HG02840 (cell line): ENCODE measurements around the gene SUPV3L1.
"Not testable (repeated sequence)": the region's sequence is repeated elsewhere in the genome, so short reads cannot be mapped to it uniquely, and the experiment has no call there.

ENCODE experiments used
- ATAC-seq: cut with Tn5 transposase; IDR thresholded peaks from one replicate; pipeline ENCODE4 v1.9.1; 2021; ENCODE audit warnings: mild to moderate bottlenecking, moderate library complexity, moderate number of reproducible peaks; ENCODE audit not compliant: unreplicated experiment, low FRiP score

Gene SUPV3L1

GRCh38 chr10:69228151-69228550 lies 48.1 kb downstream of the SUPV3L1 start:
- no peak for ATAC-seq

GRCh38 chr10:69229616-69229916 lies 49.5 kb downstream of the SUPV3L1 start:
- ATAC-seq = no peak

DNA sequence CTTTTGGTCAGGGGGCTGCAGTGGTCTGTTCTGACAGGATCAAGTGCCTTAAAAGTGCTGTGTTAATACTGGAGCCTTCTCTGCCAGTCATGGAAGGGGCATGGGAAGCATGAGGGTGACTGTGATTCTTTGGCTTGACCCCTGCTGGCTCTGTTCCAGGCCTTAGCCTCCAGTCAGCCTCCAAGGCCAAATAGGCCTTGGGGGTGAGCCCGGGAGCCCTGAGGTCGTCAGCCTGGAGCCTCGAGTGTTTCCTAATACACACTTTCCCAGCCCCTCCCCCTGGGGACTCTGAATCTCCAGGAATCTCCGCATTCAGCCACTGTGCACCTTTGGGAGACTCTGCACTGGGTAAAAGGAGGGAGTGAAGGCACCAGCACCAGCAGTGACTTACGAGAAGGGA lies 50.1 kb downstream of the SUPV3L1 start:
- no peak for ATAC-seq

- ATAC-seq = no peak
Measured at GRCh38 chr10:69232252-69232651, 52.2 kb downstream of the SUPV3L1 start.

- ATAC-seq = no peak
Measured at GRCh38 chr10:69232736-69233480, 52.9 kb downstream of the SUPV3L1 start.

DNA sequence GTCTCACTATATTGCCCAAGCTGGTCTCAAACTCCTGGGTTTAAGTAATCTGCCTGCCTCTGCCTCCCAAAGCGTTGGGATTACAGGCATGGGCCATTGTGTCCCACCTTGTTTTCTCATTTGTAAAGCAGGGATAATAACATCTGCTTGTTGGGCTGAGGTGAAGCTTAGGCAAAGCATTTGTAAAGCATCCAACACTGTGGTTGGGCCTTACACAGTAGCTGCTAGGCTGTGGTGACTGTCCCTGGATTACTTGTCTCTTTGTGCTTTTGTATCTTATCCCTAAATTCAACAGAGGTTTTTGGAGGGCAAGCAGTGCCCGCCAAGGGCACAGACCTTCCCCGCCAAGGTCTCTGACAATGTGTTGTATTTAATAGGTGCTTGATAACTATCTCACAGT lies 54.4 kb downstream of the SUPV3L1 start:
- no peak for ATAC-seq

DNA sequence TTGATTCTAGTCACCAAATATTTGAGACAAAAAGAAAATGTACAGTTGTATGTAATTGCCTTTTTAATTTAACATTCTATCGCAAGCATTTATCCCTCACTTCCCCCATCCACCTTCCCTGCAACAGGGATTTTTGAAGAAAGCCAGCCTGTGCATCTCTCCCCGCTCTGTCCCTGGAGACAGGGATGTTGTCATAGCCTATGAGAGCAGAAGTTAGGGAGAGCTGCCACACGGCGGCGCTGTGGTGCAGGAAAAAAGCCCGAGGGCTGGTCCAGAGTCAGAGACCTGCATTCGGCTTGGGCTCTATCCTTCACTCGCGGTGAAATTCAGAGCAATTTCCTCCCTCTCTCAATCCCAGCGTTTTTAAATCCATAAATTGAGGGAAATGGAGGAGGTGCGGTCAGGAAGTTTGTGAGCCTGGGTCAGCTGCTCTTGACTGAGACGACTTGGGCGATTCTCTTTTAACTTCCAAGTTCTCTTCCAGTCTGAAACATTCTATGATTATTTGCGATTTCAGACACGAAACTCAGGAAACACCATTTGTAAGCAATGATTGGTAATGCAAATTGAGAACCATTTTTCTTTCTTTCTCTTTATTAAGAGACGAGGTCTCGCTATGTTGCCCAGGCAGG lies 57.6 kb downstream of the SUPV3L1 start:
- ATAC-seq = no peak

DNA sequence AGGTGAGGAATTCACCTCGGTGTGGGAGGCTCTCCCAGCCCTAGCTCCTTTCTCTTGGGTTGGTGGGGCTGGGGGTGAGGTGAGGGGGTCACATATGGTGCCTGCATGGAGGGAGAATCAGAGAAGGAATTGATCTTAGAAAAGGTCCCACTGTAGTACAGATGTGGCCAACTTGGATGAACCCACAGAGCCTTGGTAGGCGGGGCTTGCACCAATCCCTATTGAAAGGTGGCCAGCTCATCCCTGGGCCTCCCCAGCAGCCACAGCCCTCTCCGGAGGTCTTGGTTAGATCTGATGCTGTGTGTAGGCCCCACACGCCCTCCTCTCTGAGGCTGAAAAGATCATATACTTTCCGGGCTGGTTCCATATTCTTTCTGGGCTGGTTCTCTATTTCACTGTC lies 59.1 kb downstream of the SUPV3L1 start:
- no peak for ATAC-seq

DNA sequence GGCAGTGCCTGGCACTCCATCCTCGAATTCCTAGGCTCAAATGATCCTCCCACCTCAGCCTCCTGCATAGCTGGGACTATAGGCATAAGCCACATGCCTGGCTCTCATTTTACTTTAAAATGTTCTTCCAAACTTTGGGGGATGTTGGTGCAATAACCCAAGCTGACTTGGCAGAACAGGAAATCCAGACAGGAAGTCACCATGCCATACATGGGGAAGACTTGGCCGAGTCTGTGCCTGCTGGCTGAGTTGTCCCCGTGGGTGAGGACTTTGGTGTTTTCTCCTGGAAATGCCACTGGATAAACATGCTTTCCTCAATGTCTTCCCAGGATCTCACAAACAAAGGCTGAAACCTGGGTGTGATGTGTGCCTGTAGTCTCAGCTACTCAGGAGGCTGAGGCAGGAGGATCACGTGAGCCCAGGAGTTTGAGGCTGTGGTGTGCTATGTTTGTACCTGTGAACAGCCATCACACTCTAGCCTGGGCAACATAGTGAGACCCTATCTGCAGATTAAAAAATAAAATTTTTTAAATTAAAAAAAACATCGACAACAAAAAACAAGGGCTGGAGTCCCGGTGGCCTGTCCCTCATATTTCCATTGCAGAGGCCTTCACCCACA lies 59.9 kb downstream of the SUPV3L1 start:
- no peak for ATAC-seq

DNA sequence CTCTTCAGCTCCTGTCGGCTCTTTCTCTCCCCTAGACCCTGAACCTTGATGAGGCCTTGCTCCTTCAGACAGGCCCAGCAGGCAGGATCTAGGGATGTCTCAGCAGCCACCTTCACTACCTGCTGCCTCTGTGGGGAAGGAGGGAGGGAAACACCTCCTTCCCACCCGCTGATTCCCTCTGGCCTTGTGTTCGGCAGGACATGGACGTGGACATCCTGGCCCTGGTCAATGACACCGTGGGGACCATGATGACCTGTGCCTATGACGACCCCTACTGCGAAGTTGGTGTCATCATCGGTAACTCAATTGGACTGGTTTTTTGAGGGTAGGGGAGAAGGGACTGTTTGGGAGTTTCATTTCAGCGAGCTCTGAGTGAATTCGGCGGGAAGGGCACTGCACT lies 60.4 kb downstream of the SUPV3L1 start:
- no peak for ATAC-seq

GRCh38 chr10:69241575-69241974 lies 61.5 kb downstream of the SUPV3L1 start:
- no peak for ATAC-seq

DNA sequence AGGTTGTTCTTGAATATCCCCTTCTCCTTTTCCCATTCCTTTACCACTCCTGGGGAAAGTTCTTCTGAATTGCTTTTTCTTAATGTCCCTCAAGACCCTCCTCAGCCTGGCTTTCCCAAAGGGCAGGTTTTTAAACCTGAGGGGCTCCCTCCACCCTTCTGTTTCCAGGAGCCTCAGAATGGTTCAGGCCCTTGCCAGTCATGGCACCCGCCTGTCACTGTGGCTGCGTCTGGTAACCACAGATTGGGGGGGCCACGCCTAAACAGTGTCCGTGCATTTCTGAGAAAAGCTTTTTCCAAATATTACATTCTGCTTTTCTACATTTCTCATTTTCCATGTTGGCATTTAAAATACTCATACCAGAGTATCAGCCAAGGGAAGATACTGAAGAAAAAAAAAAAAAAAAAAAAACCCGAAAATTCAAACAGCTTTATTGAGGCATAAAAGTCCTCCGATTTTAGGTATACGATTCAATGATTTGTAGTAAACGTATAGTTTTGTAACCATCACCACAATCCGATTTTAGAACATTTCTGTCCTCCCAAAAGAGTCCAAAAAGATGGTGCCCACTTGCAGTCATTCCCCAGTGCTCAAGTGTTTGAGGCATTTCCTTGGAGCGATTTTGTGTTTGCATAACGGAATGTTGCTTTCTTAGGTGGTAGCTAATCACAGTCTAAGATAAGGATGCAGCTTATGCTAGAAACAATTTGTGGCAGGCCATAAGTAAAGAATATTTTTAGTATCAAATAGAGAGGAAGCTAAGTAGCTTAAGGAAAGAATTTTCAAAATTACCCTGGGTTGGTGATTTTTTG lies 62.2 kb downstream of the SUPV3L1 start:
- no peak for ATAC-seq

GRCh38 chr10:69242852-69243212 lies 62.8 kb downstream of the SUPV3L1 start:
- no peak for ATAC-seq

DNA sequence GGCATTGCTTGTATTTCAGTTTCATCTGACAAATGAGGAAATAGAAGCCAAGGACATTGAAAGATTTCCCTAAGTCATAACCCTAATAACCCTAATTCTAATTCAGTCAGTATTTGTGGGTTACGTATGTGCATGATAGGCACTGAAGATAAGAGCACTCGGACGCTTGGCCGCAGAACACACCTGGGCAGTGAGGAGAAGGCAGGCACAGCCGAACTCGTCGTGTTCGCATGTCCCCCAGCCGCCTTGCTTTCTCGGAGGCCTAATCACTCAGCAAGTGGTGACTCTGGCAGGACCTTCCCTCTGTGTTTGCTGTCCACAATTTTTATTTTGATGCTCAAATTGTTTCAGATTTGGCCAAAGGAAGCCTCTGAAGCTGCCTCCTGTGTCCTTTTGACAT lies 63.8 kb downstream of the SUPV3L1 start:
- no peak for ATAC-seq

DNA sequence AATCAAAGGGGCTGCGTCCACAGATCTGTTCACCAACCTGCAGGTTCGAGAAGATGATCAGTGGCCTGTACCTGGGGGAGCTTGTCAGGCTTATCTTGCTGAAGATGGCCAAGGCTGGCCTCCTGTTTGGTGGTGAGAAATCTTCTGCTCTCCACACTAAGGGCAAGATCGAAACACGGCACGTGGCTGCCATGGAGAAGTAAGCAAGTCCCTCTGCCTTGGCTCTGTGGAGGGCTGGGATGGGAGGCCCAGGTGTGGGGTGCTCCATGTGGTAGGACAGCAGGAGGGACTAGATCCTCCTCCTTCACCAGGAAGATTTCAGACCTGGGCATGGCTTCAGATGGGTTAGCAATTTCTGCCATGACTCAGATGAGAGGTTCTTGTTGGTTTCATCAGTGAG lies 66.0 kb downstream of the SUPV3L1 start:
- no peak for ATAC-seq

DNA sequence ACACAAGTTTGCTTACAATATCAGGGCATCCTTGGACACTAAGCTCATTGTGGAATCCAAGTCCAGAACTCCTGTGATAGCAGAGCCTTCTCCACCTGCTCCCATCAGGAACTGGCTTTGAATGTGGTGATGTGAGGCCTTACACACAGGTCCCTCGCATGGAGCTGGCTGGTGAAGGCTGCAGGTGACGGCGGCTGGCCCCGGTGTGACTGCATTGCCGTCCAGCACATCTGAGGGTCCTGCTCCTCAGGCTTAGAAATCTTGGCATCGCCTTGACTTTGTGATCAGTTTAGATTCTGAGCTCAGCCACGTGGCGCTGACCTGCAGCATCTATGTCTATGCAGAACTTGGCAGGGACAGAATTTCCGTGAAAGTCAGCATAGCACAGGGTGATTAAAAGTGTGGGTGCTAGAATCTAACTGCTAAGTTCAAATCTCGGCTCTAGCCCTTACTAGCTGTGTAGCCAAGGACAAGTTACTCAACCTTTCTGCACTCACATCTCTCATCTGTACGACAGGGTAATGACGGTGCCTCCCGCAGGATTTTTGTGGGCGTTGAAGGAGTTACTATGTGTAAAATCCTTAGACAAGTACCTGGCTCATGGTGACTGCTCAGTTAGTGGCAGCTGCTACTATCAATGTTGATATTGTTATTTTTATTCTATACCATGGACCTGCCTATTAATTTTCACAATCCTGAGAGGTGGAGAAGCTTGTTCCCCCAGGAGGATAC lies 66.7 kb downstream of the SUPV3L1 start:
- no peak for ATAC-seq

GRCh38 chr10:69247313-69247710 lies 67.3 kb downstream of the SUPV3L1 start:
- no peak for ATAC-seq

- ATAC-seq = no peak
Measured at GRCh38 chr10:69248117-69248730, 68.2 kb downstream of the SUPV3L1 start.

DNA sequence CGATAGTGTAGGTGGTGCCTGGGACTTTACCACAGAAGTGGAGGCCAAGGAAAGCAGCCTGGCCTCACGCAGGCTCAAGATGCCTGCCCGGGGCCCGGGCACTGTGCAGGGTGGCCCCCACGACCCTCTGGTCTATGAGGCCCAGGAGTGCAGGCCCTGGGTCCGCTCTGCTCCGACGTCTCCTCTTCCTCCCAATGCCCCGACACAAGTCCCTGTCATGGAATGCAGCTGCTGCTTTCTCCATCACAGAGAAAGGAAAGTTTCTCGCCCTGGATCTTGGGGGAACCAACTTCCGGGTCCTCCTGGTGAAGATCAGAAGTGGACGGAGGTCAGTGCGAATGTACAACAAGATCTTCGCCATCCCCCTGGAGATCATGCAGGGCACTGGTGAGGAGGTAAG lies 70.0 kb downstream of the SUPV3L1 start:
- ATAC-seq = no peak

- ATAC-seq = not testable (repeated sequence)
Measured at GRCh38 chr10:69251417-69251816, 71.4 kb downstream of the SUPV3L1 start.
